HPDE6-E6E7 (cell line): ENCODE data around the gene CACNG6.

Experiments used
- DNase-seq: peaks from one replicate; pipeline ENCODE4 v3.0.0; 2011; ENCODE audit warnings: missing footprints; ENCODE audit errors: extremely low spot score

Gene CACNG6

GRCh38 chr19:54041969-54042606 is 50.7 kb downstream of the CACNG6 start:
- no peak for DNase-seq

- no peak for DNase-seq
Observed at GRCh38 chr19:54042989-54043388, 51.6 kb downstream of the CACNG6 start.

GRCh38 chr19:54045771-54046170 is 54.3 kb downstream of the CACNG6 start:
- no peak for DNase-seq

GRCh38 chr19:54047616-54048015 is 56.2 kb downstream of the CACNG6 start:
- no peak for DNase-seq
